Esophagus squamous epithelium (tissue), 5 donors: ENCODE data around the gene PBRM1. TPM values are rescaled to one million over a fixed set of nuclear protein-coding genes. Genes with fewer than 3 reads are reported as not detected.

Source experiments
- DNase-seq: peaks from one replicate; lab custom pipeline; 2025; lab: John Stamatoyannopoulos, UW
- H3K27ac ChIP-seq, 4 donors: fragments of 200-600 bp; sonication (generic); one replicate each; pipeline ENCODE4 v1.5.1; 2016 to 2019; ENCODE audit warnings: mild to moderate bottlenecking in 1 of 4
- H3K27me3 ChIP-seq, 4 donors: fragments of 200-600 bp; sonication (generic); 1 replicate in 3 of 4; 2 replicates in 1 of 4; pipeline versions ENCODE4 v1.5.1 to v1.6.0; 2017 to 2021; ENCODE audit warnings: antibody characterized with exemption in 1 of 4
- H3K36me3 ChIP-seq, 3 donors: fragments of 200-600 bp; sonication (generic); one replicate each; pipeline ENCODE4 v1.5.1; 2016 to 2019
- H3K4me1 ChIP-seq, 3 donors: fragments of 200-600 bp; sonication (generic); one replicate each; pipeline ENCODE4 v1.5.1; 2017 to 2019
- H3K4me3 ChIP-seq, 4 donors: fragments of 200-600 bp; sonication (generic); 1 replicate in 3 of 4; 2 replicates in 1 of 4; pipeline ENCODE4 v1.5.1; 2016 to 2019; ENCODE audit warnings: mild to moderate bottlenecking in 2 of 4, moderate library complexity in 1 of 4
- H3K9me3 ChIP-seq, 3 donors: fragments of 200-600 bp; sonication (generic); one replicate each; pipeline ENCODE4 v1.5.1; 2016 to 2019
- POLR2A ChIP-seq, 4 donors: fragments of 450-650 bp; IDR thresholded peaks; one replicate each; pipeline ENCODE4 v1.6.1; 2017; ENCODE audit warnings: antibody characterized with exemption in 4 of 4, mild to moderate bottlenecking in 4 of 4, moderate library complexity in 3 of 4
- WGBS, 2 donors: methylation state at CpG; one replicate each; pipeline ENCODE4 v1.1.5; 2018; 5-methylcytosine and 5-hydroxymethylcytosine counted together
- intact Hi-C: fragments of 100-400 bp; cut with DNase I; formaldehyde crosslinking; loops from one replicate; pipeline ENCODE4 v1.15.0; 2022
- total RNA-seq, 4 donors: library from RNA; depleted of rRNA; stranded (reverse); fragments of >200 nt; gene quantifications; one replicate each; pipeline ENCODE4 v1.1.0, GENCODE V29; 2016
- TF ChIP-seq, protein P1 (sequence below), 6 experiments: fragments of 450-650 bp in 4 of 6; fragments of 200-600 bp in 2 of 6; sonication (generic) in 2 of 6; IDR thresholded peaks; one replicate each; pipeline ENCODE4 v1.5.1; 2016 to 2019; ENCODE audit warnings: antibody characterized with exemption in 6 of 6, mild to moderate bottlenecking in 4 of 6, moderate library complexity in 4 of 6
- donor health status: DM: yes; HTN: yes; CAD: no.

Gene PBRM1
- total RNA-seq, 4 donors from 2014 or later, result 34.0 to 76.4 (median 63.7) TPM

DNA sequence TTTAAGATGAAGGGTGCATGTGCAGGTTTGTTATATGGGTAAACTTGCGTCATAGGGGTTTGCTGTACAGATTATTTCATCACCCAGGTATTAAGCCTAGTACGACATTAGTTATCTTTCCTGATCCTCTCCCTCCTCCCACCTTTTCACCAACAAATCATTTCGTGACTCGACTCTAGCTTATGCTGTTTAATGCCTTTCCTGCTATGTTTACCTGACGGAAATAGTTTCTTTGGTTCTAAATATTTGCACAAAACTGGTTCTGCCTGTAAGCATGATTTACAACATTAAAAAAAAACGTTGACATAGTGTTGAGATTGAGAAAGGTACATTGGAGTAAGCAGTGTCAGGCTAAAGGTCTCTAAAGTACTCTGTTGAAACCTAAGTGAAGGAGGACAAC, 2.6 kb upstream of the PBRM1 start:
- Histone ChIP-seq H3K4me3 (no peak overlapping the region), H3K27me3 (no peaks in the 10 kb centered on the region), H3K9me3 (no peaks in the 10 kb centered on the region), H3K4me1 (peaks cover 11 to 57% (median 26%) of the 10 kb centered on the region in 3 donors), H3K27ac (peak overlapping the region; percentile 50 to 97 (median 94)), H3K36me3 (peaks cover 30 to 63% (median 48%) of the 10 kb centered on the region in 3 donors)
- TF ChIP-seq, protein P1, sequence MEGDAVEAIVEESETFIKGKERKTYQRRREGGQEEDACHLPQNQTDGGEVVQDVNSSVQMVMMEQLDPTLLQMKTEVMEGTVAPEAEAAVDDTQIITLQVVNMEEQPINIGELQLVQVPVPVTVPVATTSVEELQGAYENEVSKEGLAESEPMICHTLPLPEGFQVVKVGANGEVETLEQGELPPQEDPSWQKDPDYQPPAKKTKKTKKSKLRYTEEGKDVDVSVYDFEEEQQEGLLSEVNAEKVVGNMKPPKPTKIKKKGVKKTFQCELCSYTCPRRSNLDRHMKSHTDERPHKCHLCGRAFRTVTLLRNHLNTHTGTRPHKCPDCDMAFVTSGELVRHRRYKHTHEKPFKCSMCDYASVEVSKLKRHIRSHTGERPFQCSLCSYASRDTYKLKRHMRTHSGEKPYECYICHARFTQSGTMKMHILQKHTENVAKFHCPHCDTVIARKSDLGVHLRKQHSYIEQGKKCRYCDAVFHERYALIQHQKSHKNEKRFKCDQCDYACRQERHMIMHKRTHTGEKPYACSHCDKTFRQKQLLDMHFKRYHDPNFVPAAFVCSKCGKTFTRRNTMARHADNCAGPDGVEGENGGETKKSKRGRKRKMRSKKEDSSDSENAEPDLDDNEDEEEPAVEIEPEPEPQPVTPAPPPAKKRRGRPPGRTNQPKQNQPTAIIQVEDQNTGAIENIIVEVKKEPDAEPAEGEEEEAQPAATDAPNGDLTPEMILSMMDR (IDR thresholded peaks at IDR 0.05), result no peak
- no peak for TF ChIP-seq POLR2A (IDR thresholded peaks at IDR 0.05)
- intact Hi-C loops, result loop anchor here (10.0 kb wide), 1 partner anchor 153 kb away; the partner anchor contains the start of genes NT5DC2 and UQCC5
- WGBS, 2 donors, result 41 to 61% methylated on average over 6 of the region's 6 CpGs
- no peak for DNase-seq

DNA sequence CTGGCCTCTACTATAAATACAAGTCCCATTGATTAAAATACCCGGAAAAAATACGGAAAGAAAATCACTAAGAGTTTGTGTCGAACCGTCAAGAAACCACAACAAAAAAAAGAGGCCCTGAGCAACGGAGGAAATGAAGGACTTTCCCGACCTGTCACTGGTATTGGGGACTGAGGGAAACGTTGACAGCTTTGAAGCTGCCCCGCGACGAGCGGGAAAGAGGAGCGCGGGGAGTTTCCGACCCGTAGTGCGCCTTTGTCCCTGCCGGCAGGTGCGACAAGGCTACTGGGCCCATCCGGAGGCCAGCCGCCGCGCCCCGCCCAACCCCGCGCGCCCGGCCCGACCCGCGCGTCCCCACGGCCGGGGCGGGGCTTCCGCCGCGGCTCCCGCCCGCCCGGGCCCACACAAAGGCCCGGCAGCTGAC, 416 bp downstream of the PBRM1 start:
- Histone ChIP-seq H3K36me3 (peaks cover 10 to 41% (median 24%) of the 10 kb centered on the region in 3 donors), H3K4me1 (peaks cover 11 to 80% (median 40%) of the 10 kb centered on the region in 3 donors), H3K27me3 (no peaks in the 10 kb centered on the region), H3K9me3 (no peaks in the 10 kb centered on the region), H3K4me3 (peak overlapping the region; percentile 49 to 90 (median 72)), H3K27ac (peak overlapping the region; percentile 91 to 100 (median 97))
- no peak for DNase-seq
- TF ChIP-seq, protein P1 (IDR thresholded peaks at IDR 0.05), result peak in 1 of 6 experiments; percentile 2
- no peak for TF ChIP-seq POLR2A (IDR thresholded peaks at IDR 0.05)
- intact Hi-C loops, result loop anchor here (10.0 kb wide), 1 partner anchor 150 kb away; the partner anchor contains the start of genes NT5DC2 and UQCC5
- WGBS, 2 donors, result 0 to 1% methylated on average over 17 to 18 of the region's 41 CpGs

DNA sequence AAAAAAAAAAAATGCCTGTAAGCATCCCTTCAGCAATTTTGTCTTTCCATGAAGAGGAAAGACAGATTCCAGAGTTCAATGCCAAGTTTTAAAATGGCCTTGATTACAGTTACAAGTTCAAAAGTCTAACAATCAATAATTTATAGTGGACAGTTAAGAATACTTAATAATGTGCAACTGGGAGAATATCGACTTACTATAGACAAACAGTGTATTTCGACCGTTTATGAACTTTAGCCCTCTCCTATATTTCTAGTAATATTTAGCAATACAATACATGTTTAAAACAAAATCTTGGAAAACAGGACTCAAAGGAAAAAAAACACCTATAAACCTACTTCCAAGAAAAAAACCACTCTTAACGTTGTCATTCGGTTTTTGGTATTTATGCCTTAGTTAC, 1.5 kb downstream of the PBRM1 start:
- Histone ChIP-seq H3K4me3 (peak overlapping the region in 1 of 4 donors; percentile 90), H3K9me3 (no peaks in the 10 kb centered on the region), H3K36me3 (peaks cover 10 to 40% (median 17%) of the 10 kb centered on the region in 3 donors), H3K4me1 (peaks cover 11 to 74% (median 40%) of the 10 kb centered on the region in 3 donors), H3K27me3 (no peaks in the 10 kb centered on the region), H3K27ac (peak overlapping the region in 1 of 4 donors; percentile 97)
- intact Hi-C loops, result loop anchor here (10.0 kb wide), 1 partner anchor 149 kb away; the partner anchor contains the start of genes NT5DC2 and UQCC5
- DNase-seq, result no peak
- 49 to 54% methylated on average over 5 of the region's 5 CpGs for WGBS, 2 donors
- no peak for TF ChIP-seq POLR2A (IDR thresholded peaks at IDR 0.05)

DNA sequence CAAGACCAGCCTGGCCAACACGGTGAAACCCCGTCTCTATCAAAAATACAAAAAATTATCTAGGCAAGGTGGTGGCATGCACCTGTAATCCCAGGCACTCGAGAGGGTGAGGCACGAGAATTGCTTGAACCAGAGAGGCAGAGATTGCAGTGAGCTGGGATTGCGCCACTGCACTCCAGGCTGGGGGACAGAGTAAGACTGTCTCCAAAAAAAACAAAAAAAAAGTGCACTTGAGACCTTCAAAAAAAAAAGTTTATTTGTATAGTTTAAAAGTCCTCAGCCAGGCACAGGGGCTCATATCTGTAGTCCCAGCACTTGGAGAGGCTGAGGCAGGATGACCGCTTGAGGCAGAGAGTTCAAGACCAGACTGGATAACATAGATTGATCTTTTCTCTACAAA, 2.1 kb downstream of the PBRM1 start:
- H3K27ac ChIP-seq, result no peak overlapping the region

DNA sequence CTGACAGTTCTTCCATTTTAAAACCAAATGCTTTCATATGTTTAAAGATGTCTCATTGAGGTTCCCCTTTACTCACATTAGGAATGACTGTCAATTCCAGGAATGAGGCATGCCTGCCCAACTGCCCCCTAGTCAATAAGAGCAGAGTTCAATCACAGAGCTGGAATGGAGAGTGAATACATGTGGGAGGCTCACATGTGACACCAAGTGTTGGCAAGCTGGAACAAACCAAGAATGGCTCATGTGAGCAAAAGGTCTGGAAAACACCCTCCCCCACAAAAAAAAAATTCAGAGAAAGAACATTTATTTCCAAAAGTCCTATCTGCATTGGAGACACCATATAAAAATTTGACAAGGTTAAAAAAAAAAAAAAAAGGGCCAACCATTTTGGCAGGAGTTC, 3.7 kb downstream of the PBRM1 start:
- DNase-seq, result no peak
- Histone ChIP-seq H3K27ac (peak overlapping the region in 3 of 4 donors; percentile 2 to 61 (median 30)), H3K9me3 (no peaks in the 10 kb centered on the region), H3K4me3 (no peak overlapping the region), H3K36me3 (peaks cover 18 to 40% (median 22%) of the 10 kb centered on the region in 3 donors), H3K4me1 (peaks cover 6 to 52% (median 29%) of the 10 kb centered on the region in 3 donors), H3K27me3 (no peaks in the 10 kb centered on the region)
- TF ChIP-seq, protein P1 (IDR thresholded peaks at IDR 0.05), result no peak
- TF ChIP-seq POLR2A (IDR thresholded peaks at IDR 0.05), result no peak
- intact Hi-C loops, result loop anchor here (10.0 kb wide), 1 partner anchor 147 kb away; the partner anchor contains the start of genes NT5DC2 and UQCC5

More for the DNA sequence above, 2.1 kb downstream of the PBRM1 start:
- no peak for DNase-seq
- peaks cover 15 to 40% (median 16%) of the 10 kb centered on the region in 3 donors for H3K36me3 ChIP-seq
- no peaks in the 10 kb centered on the region for H3K9me3 ChIP-seq
- no peak for TF ChIP-seq POLR2A (IDR thresholded peaks at IDR 0.05)
- TF ChIP-seq, protein P1 (IDR thresholded peaks at IDR 0.05), result no peak
- 67 to 73% methylated on average over 6 of the region's 6 CpGs for WGBS, 2 donors
- H3K4me3 ChIP-seq, result no peak overlapping the region
- intact Hi-C loops, result loop anchor here (10.0 kb wide), 1 partner anchor 149 kb away; the partner anchor contains the start of genes NT5DC2 and UQCC5
- H3K27me3 ChIP-seq, result no peaks in the 10 kb centered on the region
- H3K4me1 ChIP-seq, result peaks cover 11 to 68% (median 38%) of the 10 kb centered on the region in 3 donors
